Naive thymus-derived CD4-positive, alpha-beta T cell (primary cell): ENCODE data around the gene TRMT112. TPM values are rescaled to one million over a fixed set of nuclear protein-coding genes. Genes with fewer than 3 reads are reported as not detected.
"Not testable (repeated sequence)": the region's sequence is repeated elsewhere in the genome, so short reads cannot be mapped to it uniquely, and the experiment has no call there.

Source experiments
- ATAC-seq: fragments of 150-1000 bp; cut with Tn5 transposase; 2 replicates; pipeline ENCODE4 v1.10.0; 2021; ENCODE audit warnings: mild to moderate bottlenecking, moderate library complexity
- CTCF ChIA-PET: fragments of 350-600 bp; sonication (Branson Sonifier 250); formaldehyde crosslinking; loops from one replicate; lab custom pipeline; 2021; ENCODE audit warnings: antibody characterized with exemption; lab: Charles Lee
- POLR2A ChIA-PET: fragments of 350-600 bp; sonication (Branson Sonifier 250); formaldehyde crosslinking; loops from one replicate; lab custom pipeline; 2021; ENCODE audit warnings: antibody characterized with exemption, inconsistent platforms; lab: Charles Lee
- DNase-seq, 9 donors: peaks; one replicate each; pipeline versions ENCODE4 v3.0.0 to v3.0.0-alpha.2; 2020 to 2022; ENCODE audit warnings: mixed read lengths in 1 of 9
- H3K27ac ChIP-seq: one replicate; pipeline ENCODE4 v1.7.0; 2013; ENCODE audit warnings: mild to moderate bottlenecking, low read depth, low read length, moderate library complexity
- H3K27me3 ChIP-seq, 2 donors: one replicate each; pipeline ENCODE4 v1.7.0; 2013; ENCODE audit warnings: low read length in 2 of 2, mild to moderate bottlenecking in 2 of 2, moderate library complexity in 2 of 2; ENCODE audit not compliant: control insufficient read depth in 2 of 2, insufficient read depth in 2 of 2
- H3K36me3 ChIP-seq, 3 experiments: 1 replicate in 2 of 3; 2 replicates in 1 of 3; pipeline ENCODE4 v1.7.0; 2013; ENCODE audit warnings: low read length in 3 of 3, mild to moderate bottlenecking in 3 of 3, moderate library complexity in 1 of 3; ENCODE audit not compliant: insufficient read depth in 3 of 3, control insufficient read depth in 2 of 3
- H3K4me1 ChIP-seq, 2 donors: one replicate each; pipeline ENCODE4 v1.7.0; 2013; ENCODE audit warnings: low read length in 2 of 2, mild to moderate bottlenecking in 2 of 2, moderate library complexity in 1 of 2; ENCODE audit not compliant: control insufficient read depth in 2 of 2, insufficient read depth in 2 of 2
- H3K4me3 ChIP-seq: 2 replicates; pipeline ENCODE4 v1.7.0; 2013; ENCODE audit warnings: mild to moderate bottlenecking, low read length
- H3K9me3 ChIP-seq, 3 experiments: 1 replicate in 2 of 3; 2 replicates in 1 of 3; pipeline ENCODE4 v1.7.0; 2013; ENCODE audit warnings: low read length in 3 of 3; ENCODE audit not compliant: control insufficient read depth in 2 of 3
- H3K27ac Mint-ChIP-seq, 9 donors: one replicate each; pipeline ENCODE4 v1.8.0; 2020 to 2022; ENCODE audit warnings: mixed read lengths in 9 of 9, mild to moderate bottlenecking in 8 of 9, moderate library complexity in 5 of 9, inconsistent platforms in 2 of 9
- H3K27me3 Mint-ChIP-seq, 5 donors: one replicate each; pipeline ENCODE4 v1.8.0; 2021 to 2022; ENCODE audit warnings: mixed read lengths in 5 of 5, mild to moderate bottlenecking in 1 of 5
- H3K36me3 Mint-ChIP-seq, 5 donors: one replicate each; pipeline ENCODE4 v1.8.0; 2020 to 2022; ENCODE audit warnings: mixed read lengths in 5 of 5, mild to moderate bottlenecking in 3 of 5, inconsistent platforms in 1 of 5
- H3K4me1 Mint-ChIP-seq, 7 donors: one replicate each; pipeline ENCODE4 v1.8.0; 2020 to 2022; ENCODE audit warnings: mixed read lengths in 7 of 7, mild to moderate bottlenecking in 3 of 7, inconsistent platforms in 1 of 7
- H3K4me3 Mint-ChIP-seq, 10 donors: one replicate each; pipeline ENCODE4 v1.8.0; 2020 to 2022; ENCODE audit warnings: mild to moderate bottlenecking in 10 of 10, mixed read lengths in 10 of 10, moderate library complexity in 6 of 10, inconsistent platforms in 2 of 10
- H3K9me3 Mint-ChIP-seq, 11 donors: one replicate each; pipeline ENCODE4 v1.8.0; 2020 to 2022; ENCODE audit warnings: mixed read lengths in 11 of 11, mild to moderate bottlenecking in 4 of 11, inconsistent platforms in 1 of 11, moderate library complexity in 1 of 11
- intact Hi-C, 2 donors: fragments of 100-400 bp; cut with micrococcal nuclease; formaldehyde crosslinking; loops; one replicate each; pipeline ENCODE4 v1.15.1; 2023
- polyA plus RNA-seq, 2 donors: library from polyadenylated mRNA; unstranded; fragments of 300-500 nt; fragmentation: Illumina TruSeq; gene quantifications; one replicate each; pipeline ENCODE4 v1.2.3, GENCODE V29; 2021
- total RNA-seq, 6 experiments: library from RNA in 5 of 6; stranded (reverse) in 5 of 6; gene quantifications; 1 replicate in 5 of 6; 2 replicates in 1 of 6; pipeline ENCODE4 v1.2.3 and lab custom pipeline; 2021 to 2026

Gene TRMT112
- total and polyA plus RNA-seq, 7 experiments from 2014 or later: 90.9 to 613 (median 166) TPM

GRCh38 chr11:64327375-64327774, 10.0 kb upstream of the TRMT112 start:
- POLR2A ChIA-PET: no interaction called here

DNA sequence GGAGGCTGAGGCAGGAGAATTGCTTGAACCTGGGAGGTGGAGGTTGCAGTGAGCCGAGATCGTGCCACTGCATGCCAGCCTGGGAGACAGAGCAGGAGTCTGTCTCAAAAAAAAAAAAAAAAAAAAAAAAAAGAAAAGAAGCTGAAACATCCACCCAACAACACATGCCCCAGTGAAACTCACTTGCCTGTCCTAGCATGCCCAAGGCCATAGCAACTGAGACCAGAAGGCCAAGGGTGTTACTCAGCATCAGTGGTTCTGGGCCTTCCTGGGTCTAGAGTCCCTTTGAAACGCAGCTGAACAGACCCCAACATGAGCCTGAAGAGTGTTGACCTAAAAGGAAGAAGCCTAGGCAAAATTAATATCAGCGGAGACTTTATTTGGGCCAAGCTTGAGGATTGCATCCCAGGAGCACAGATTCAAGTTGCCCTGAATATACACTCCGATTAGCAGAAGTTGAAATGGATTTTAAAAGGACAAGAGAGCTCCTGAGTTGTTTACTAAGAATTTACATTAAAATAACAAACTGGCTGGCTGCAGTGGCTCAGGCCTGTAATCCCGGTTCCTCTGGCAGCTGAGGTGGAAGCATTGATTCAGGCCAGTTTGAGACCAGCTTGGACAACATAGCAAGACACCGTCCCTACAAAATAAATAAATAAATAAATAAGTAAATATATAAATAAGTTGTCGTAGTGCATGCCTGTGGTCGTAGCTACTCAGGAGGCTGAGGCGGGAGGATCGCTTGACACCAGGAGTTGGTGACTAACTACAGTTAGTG, 7.5 kb upstream of the TRMT112 start:
- intact Hi-C loops: no loop called here
- H3K4me1 ChIP-seq: no peaks in the 10 kb centered on the region
- Mint-ChIP-seq H3K4me3 (no peak overlapping the region), H3K4me1 (peaks cover 0 to 9% (median 5%) of the 10 kb centered on the region in 7 donors), H3K36me3 (peaks cover 0 to 18% (median 4%) of the 10 kb centered on the region in 5 donors), H3K9me3 (peaks cover 0 to 4% (median 0%) of the 10 kb centered on the region in 11 donors), H3K27ac (no peak overlapping the region), H3K27me3 (no peaks in the 10 kb centered on the region)
- no peak for ATAC-seq
- H3K4me3 ChIP-seq: no peak overlapping the region
- peaks cover 0 to 30% (median 0%) of the 10 kb centered on the region in 3 experiments for H3K36me3 ChIP-seq
- H3K27me3 ChIP-seq: no peaks in the 10 kb centered on the region
- CTCF ChIA-PET: interaction anchor here (0.9 kb wide), 1 partner anchor 13 kb away, joined by 5 read pairs; no protein-coding TSS in a partner anchor
- H3K9me3 ChIP-seq: no peaks in the 10 kb centered on the region
- POLR2A ChIA-PET: no interaction called here
- DNase-seq: no peak
- no peak overlapping the region for H3K27ac ChIP-seq

More at GRCh38 chr11:64327375-64327774, 10.0 kb upstream of the TRMT112 start:
- CTCF ChIA-PET: no interaction called here
- Mint-ChIP-seq H3K9me3 (peaks cover 0 to 4% (median 0%) of the 10 kb centered on the region in 11 donors), H3K4me1 (peaks cover 0 to 12% (median 7%) of the 10 kb centered on the region in 7 donors), H3K27me3 (no peaks in the 10 kb centered on the region), H3K4me3 (no peak overlapping the region), H3K27ac (no peak overlapping the region), H3K36me3 (no peaks in the 10 kb centered on the region)
- intact Hi-C loops: no loop called here
- no peaks in the 10 kb centered on the region for H3K27me3 ChIP-seq
- DNase-seq: no peak
- H3K9me3 ChIP-seq: no peaks in the 10 kb centered on the region
- peaks cover 4 to 8% of the 10 kb centered on the region in 2 donors for H3K4me1 ChIP-seq
- no peak overlapping the region for H3K27ac ChIP-seq
- H3K36me3 ChIP-seq: peaks cover 0 to 10% (median 0%) of the 10 kb centered on the region in 3 experiments
- no peak for ATAC-seq
- no peak overlapping the region for H3K4me3 ChIP-seq

DNA sequence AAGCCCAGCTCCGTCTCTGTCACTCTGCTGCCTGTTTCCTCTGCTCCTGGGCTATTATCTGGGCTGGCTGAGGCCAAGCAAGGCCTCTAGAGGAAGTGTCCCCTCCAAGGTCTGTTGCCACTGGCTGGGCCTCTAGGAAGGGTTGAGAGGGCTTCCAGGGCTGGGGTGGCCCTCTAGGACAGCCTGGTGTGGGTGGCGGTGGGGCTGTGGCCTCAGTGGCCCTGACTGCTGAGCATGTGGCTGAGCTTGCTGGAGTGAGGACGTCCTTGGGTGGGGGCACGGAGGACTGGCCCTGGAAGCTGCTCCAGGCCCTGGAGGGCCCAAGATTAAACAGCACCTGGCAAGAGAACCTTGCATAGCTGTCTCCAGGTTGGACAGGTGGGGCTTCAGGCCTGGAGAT, 6.6 kb upstream of the TRMT112 start:
- H3K4me1 Mint-ChIP-seq: peaks cover 5 to 14% (median 11%) of the 10 kb centered on the region in 7 donors
- H3K4me3 ChIP-seq, H3K4me1 ChIP-seq, intact Hi-C loops, ATAC-seq, H3K27ac ChIP-seq, H3K9me3 ChIP-seq, H3K9me3 Mint-ChIP-seq, DNase-seq, H3K4me3 Mint-ChIP-seq, H3K27me3 ChIP-seq, H3K27me3 Mint-ChIP-seq, POLR2A ChIA-PET: not testable (repeated sequence)
- CTCF ChIA-PET: interaction anchor here (1.0 kb wide), 1 partner anchor 8 kb away, joined by 3 read pairs; no protein-coding TSS in a partner anchor
- H3K27ac Mint-ChIP-seq: peak overlapping the region in 1 of 9 donors; percentile 41
- peaks cover 0 to 18% (median 6%) of the 10 kb centered on the region in 5 donors for H3K36me3 Mint-ChIP-seq
- peaks cover 0 to 30% (median 0%) of the 10 kb centered on the region in 3 experiments for H3K36me3 ChIP-seq

DNA sequence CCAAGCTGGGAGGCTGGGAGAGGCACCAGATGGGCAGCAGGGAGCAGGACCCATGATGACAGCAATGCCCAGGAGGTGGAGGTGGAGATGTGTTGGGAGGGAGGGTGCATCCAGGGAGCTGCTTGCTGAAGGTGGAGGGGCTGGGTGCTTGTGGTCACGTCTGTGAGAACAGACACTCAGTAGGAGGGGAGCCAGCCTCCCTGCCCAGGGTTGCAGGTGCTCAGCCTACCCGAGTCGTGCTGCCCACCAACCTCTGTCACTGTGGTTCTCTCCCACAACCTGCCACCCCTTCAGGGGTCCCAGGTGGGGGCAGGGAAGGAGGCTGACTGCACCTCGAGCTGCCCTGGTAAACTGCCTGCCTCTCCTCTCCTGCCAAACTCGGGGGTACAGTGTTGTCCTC, 6.0 kb upstream of the TRMT112 start:
- no peak for ATAC-seq
- Mint-ChIP-seq H3K27me3 (no peaks in the 10 kb centered on the region), H3K36me3 (peaks cover 0 to 18% (median 6%) of the 10 kb centered on the region in 5 donors), H3K4me3 (no peak overlapping the region), H3K9me3 (peaks cover 0 to 4% (median 0%) of the 10 kb centered on the region in 11 donors), H3K4me1 (peaks cover 8 to 17% (median 14%) of the 10 kb centered on the region in 7 donors), H3K27ac (peak overlapping the region in 1 of 9 donors; percentile 41)
- ChIA-PET POLR2A (no interaction called here), CTCF (interaction anchor here (1.0 kb wide), 1 partner anchor 8 kb away, joined by 3 read pairs; no protein-coding TSS in a partner anchor)
- Histone ChIP-seq H3K36me3 (peaks cover 0 to 30% (median 0%) of the 10 kb centered on the region in 3 experiments), H3K4me3 (no peak overlapping the region), H3K4me1 (peaks cover 4 to 10% of the 10 kb centered on the region in 2 donors), H3K27me3 (no peaks in the 10 kb centered on the region), H3K9me3 (no peaks in the 10 kb centered on the region), H3K27ac (no peak overlapping the region)
- intact Hi-C loops: no loop called here
- DNase-seq: no peak

DNA sequence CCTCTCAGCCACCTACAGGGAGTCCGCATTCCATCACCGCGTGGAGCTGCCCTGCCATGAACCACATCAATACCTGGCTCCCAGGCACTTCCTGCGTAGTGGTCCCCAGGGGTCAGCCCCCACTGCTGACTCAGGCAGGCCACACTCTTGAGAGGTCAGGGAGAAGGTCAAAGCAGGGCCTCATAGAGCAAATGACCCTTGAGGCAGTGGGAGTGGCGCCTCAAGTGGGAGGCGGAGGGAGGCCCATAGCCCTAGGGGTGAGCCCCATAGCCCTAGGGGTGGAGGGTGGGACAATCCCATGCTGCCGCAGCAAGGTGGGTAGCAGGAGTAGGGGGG, 5.5 kb upstream of the TRMT112 start:
- H3K4me3 Mint-ChIP-seq: no peak overlapping the region
- Histone ChIP-seq H3K9me3 (no peaks in the 10 kb centered on the region), H3K36me3 (peaks cover 0 to 30% (median 0%) of the 10 kb centered on the region in 3 experiments), H3K4me1 (peaks cover 4 to 10% of the 10 kb centered on the region in 2 donors), H3K4me3 (no peak overlapping the region), H3K27me3 (no peaks in the 10 kb centered on the region), H3K27ac (no peak overlapping the region)
- DNase-seq: no peak
- POLR2A ChIA-PET: no interaction called here
- CTCF ChIA-PET: no interaction called here
- H3K4me1 Mint-ChIP-seq: peaks cover 8 to 19% (median 16%) of the 10 kb centered on the region in 7 donors
- no peaks in the 10 kb centered on the region for H3K27me3 Mint-ChIP-seq
- no peak overlapping the region for H3K27ac Mint-ChIP-seq
- no peak for ATAC-seq
- H3K36me3 Mint-ChIP-seq: peaks cover 0 to 18% (median 6%) of the 10 kb centered on the region in 5 donors
- intact Hi-C loops: no loop called here
- peaks cover 0 to 4% (median 0%) of the 10 kb centered on the region in 11 donors for H3K9me3 Mint-ChIP-seq

GRCh38 chr11:64321533-64321932, 4.2 kb upstream of the TRMT112 start:
- H3K4me1 ChIP-seq: peaks cover 7 to 10% of the 10 kb centered on the region in 2 donors
- Mint-ChIP-seq H3K36me3 (peaks cover 0 to 18% (median 6%) of the 10 kb centered on the region in 5 donors), H3K4me3 (no peak overlapping the region), H3K27ac (peak overlapping the region in 2 of 9 donors; percentile 19 to 29), H3K4me1 (peaks cover 12 to 30% (median 23%) of the 10 kb centered on the region in 7 donors), H3K27me3 (no peaks in the 10 kb centered on the region), H3K9me3 (peaks cover 0 to under 1% (median 0%) of the 10 kb centered on the region in 11 donors)
- H3K9me3 ChIP-seq: no peaks in the 10 kb centered on the region
- ChIA-PET CTCF (interaction anchor here (0.6 kb wide), 2 partner anchors 25 to 94 kb away, joined by 3 to 4 read pairs; no protein-coding TSS in a partner anchor), POLR2A (no interaction called here)
- H3K27ac ChIP-seq: no peak overlapping the region
- no peak overlapping the region for H3K4me3 ChIP-seq
- H3K36me3 ChIP-seq: peaks cover 0 to 30% (median 0%) of the 10 kb centered on the region in 3 experiments
- no peak for DNase-seq
- intact Hi-C loops: no loop called here
- no peaks in the 10 kb centered on the region for H3K27me3 ChIP-seq
- no peak for ATAC-seq
